ENCODE results near the gene TMEM184A. TPM values are rescaled to one million over a fixed set of nuclear protein-coding genes. Genes with fewer than 3 reads are reported as not detected.

The TMEM184A gene
- total RNA-seq, 4 donors from 2014 or later: 0.66 to 2.5 TPM; not detected in 2

DNA sequence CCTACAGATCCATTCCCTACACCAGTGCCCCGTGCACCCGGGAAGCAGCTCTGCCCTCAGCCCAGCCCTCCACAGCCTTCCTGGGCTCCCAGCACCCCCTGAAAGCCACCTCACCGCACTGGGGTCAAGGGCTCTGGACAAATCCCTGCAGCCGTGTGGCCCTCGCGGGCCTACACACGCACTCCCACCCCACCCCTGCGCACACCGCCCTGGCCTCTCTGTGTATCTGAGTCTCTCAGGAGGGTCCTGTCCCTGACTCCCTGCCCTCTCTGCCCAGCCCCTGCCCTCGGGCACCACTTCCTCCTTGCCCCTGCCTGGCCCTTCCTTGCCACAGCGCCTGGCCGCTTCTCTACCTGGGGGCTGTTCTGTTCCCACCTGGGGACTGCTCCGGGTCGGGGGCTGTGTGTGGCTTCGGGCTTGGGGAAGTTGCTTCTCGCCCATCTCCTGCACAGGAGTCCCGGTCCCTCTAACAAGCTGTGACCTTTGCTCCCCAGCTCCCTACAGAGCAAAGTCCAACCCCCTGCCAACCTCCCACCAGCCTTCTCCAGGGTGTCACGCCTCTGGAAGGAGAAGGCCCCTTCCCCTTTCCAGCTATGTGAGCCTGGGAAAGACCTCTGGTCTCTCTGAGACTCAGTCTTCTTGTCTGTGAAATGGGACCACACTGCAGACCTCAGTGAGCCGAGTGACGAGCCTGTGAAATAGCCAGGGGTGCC, 1.5 kb downstream of the TMEM184A start:
- Histone ChIP-seq H3K27me3 (peaks cover 0 to 24% of the 10 kb centered on the region in 2 donors), H3K4me3 (no peak overlapping the region), H3K9me3 (no peaks in the 10 kb centered on the region), H3K27ac (peak overlapping the region in 1 of 4 donors; percentile 59), H3K36me3 (no peaks in the 10 kb centered on the region), H3K4me1 (peaks cover 0 to 18% (median 0%) of the 10 kb centered on the region in 4 donors)
- TF ChIP-seq EP300 (IDR thresholded peaks at IDR 0.05) (no peak), CTCF (IDR thresholded peaks at IDR 0.05) (no peak), POLR2A (IDR thresholded peaks at IDR 0.05) (no peak)
- DNase-seq (ENCODE audit: low spot score in 2 of 2): no peak
- WGBS, 2 donors: 68 to 69% methylated on average over 18 to 20 of the region's 20 CpGs

DNA sequence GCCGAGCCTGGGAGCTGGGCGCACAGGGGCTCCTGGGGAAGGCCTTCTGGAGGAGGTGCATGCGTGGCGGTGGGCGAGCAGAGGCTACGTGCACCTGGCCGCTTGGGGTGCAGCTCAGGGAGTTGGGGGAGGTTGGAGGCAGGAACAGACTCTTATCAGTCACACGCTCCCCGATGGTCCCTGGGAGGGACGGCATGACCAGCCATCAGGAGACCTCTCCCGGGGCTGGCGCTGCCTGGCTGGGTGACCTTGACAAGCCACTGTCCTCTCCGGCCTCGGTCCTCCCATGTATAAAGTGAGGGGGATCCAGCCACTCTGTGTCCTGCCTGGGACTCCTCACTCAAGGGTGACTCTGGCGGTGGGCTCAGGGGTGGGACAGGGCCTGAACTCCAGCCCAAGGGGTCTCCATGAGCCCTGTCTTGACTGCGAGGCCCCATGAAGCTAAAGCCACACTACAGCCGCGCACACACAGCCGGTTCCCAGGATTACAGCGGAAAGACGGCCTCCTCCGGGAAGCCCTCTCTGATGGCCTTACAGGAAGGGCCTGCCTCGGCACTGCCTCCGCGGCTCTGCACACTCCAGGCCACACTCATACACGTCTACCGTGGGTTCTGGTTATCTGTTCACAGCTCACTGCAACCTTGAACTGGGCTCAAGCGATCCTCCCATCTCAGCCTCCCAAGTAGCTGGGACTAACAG, 2.3 kb downstream of the TMEM184A start:
- no peak overlapping the region for H3K4me3 ChIP-seq
- H3K9me3 ChIP-seq: no peaks in the 10 kb centered on the region
- peaks cover 0 to 18% of the 10 kb centered on the region in 2 donors for H3K27me3 ChIP-seq
- 85 to 86% methylated on average over 26 to 28 of the region's 28 CpGs for WGBS, 2 donors
- H3K27ac ChIP-seq: no peak overlapping the region
- no peak for DNase-seq (ENCODE audit: low spot score in 2 of 2)
- H3K36me3 ChIP-seq: no peaks in the 10 kb centered on the region
- peaks cover 0 to 18% (median 0%) of the 10 kb centered on the region in 4 donors for H3K4me1 ChIP-seq
- TF ChIP-seq POLR2A (IDR thresholded peaks at IDR 0.05) (no peak), CTCF (IDR thresholded peaks at IDR 0.05) (no peak), EP300 (IDR thresholded peaks at IDR 0.05) (no peak)

DNA sequence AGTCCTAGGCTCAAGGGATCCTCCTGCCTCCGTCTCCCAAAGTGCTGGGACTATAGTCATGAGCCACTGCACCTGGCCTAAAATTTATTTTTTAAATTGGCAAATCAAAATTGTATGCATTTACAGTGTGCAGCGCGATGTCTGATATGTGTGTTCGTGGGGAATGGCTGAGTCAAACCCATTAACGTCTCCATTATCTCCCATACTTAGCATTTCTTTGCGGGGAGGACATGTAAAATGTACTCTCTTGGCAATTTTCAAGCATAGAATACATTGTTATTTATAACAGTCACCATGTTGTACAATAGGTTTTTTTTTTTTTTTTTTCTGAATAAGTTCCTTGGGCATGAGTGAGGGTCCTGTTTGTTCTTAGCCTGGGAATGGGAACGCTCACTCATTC, 3.8 kb downstream of the TMEM184A start:
- H3K4me3 ChIP-seq: no peak overlapping the region
- 73 to 76% methylated on average over 7 of the region's 7 CpGs for WGBS, 2 donors
- H3K36me3 ChIP-seq: peaks cover 0 to 6% (median 0%) of the 10 kb centered on the region in 3 donors
- peaks cover 0 to 9% of the 10 kb centered on the region in 2 donors for H3K27me3 ChIP-seq
- no peak for DNase-seq (ENCODE audit: low spot score in 2 of 2)
- TF ChIP-seq EP300 (IDR thresholded peaks at IDR 0.05): no peak
- TF ChIP-seq POLR2A (IDR thresholded peaks at IDR 0.05): no peak
- TF ChIP-seq CTCF (IDR thresholded peaks at IDR 0.05): no peak
- H3K9me3 ChIP-seq: no peaks in the 10 kb centered on the region
- H3K27ac ChIP-seq: no peak overlapping the region
- H3K4me1 ChIP-seq: peaks cover 0 to 13% (median 0%) of the 10 kb centered on the region in 4 donors

- no peak for DNase-seq (ENCODE audit: low spot score in 2 of 2)
- 89 to 94% methylated on average over 13 to 15 of the region's 17 CpGs for WGBS, 2 donors
- Histone ChIP-seq H3K4me3 (no peak overlapping the region), H3K27me3 (peaks cover 0 to 3% of the 10 kb centered on the region in 2 donors), H3K27ac (no peak overlapping the region), H3K36me3 (peaks cover 0 to 6% (median 0%) of the 10 kb centered on the region in 3 donors), H3K9me3 (no peaks in the 10 kb centered on the region), H3K4me1 (peaks cover 0 to 10% (median 0%) of the 10 kb centered on the region in 4 donors)
- TF ChIP-seq EP300 (IDR thresholded peaks at IDR 0.05) (no peak), CTCF (IDR thresholded peaks at IDR 0.05) (no peak), POLR2A (IDR thresholded peaks at IDR 0.05) (no peak)
These were observed 5.2 kb downstream of the TMEM184A start for GRCh38 chr7:1550846-1551155.
